ENCODE data around the gene RNF208. TPM values are rescaled to one million over a fixed set of nuclear protein-coding genes. Genes with fewer than 3 reads are reported as not detected.
"Not testable (repeated sequence)": the region's sequence is repeated elsewhere in the genome, so short reads cannot be mapped to it uniquely, and the experiment has no call there.

Gene RNF208
- total and polyA plus RNA-seq, 4 donors = 0.28 to 7.1 (median 2.6) TPM

DNA sequence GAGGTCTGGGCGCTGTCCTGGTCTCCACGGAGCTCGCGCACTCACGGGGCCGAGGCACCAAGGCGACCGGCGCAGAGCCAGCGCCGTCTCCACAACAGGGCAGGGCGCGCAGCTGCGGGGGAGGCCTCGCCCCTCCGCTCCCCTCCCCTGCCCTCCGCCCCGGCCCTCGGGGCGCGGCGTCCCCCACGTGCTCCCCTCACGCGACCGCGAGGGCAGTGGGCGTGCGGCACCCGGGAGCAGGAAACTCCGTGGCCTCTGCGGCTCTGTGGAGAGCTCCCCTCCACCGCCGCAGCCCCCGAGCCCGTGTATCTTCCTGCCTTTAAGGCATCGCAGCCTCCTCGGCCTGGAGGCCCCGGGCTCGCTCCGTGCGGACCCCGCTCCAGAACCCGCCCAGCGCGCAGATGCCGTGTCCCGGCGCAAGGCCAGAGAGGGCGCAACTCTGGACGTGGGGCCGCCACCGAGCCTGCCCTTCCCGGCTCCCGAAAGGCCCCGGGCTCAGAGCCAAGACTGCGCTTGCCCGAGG lies 18.3 kb upstream of the RNF208 start:
- H3K27me3 ChIP-seq (ENCODE audit: control insufficient read depth in 4 of 4, insufficient read depth in 4 of 4, low read length in 3 of 4) = no peaks in the 10 kb centered on the region
- WGBS = under 1% methylated on average over 58 of the region's 58 CpGs
- H3K27ac ChIP-seq (ENCODE audit: low read depth in 1 of 2, low read length in 2 of 2) = peak overlapping the region; percentile 74 to 92
- peaks cover 0 to 11% (median 5%) of the 10 kb centered on the region in 4 donors for H3K36me3 ChIP-seq (ENCODE audit: control insufficient read depth in 4 of 4, insufficient read depth in 3 of 4, low read depth in 1 of 4, low read length in 3 of 4)
- peak overlapping the region; percentile 43 to 57 (median 49) for H3K4me3 ChIP-seq (ENCODE audit: low read depth in 1 of 3, low read length in 3 of 3)
- peak overlapping the region in 1 of 2 donors; percentile 38 for H3K9ac ChIP-seq (ENCODE audit: low read depth in 1 of 2, low read length in 2 of 2)
- DNase-seq (ENCODE audit: low spot score) = peak; percentile 72
- no peaks in the 10 kb centered on the region for H3K9me3 ChIP-seq (ENCODE audit: control insufficient read depth in 4 of 4, low read length in 3 of 4)
- peaks cover 8 to 49% (median 21%) of the 10 kb centered on the region in 4 donors for H3K4me1 ChIP-seq (ENCODE audit: control insufficient read depth in 4 of 4, insufficient read depth in 4 of 4, low read length in 3 of 4)
- TF ChIP-seq RXRA (IDR thresholded peaks at IDR 0.05) (no peak), HNF4G (IDR thresholded peaks at IDR 0.05) (no peak), GABPA (IDR thresholded peaks at IDR 0.05 in 1 of 2, conservative IDR thresholded peaks at IDR 0.05 in 1 of 2) (no peak), FOXA1 (IDR thresholded peaks at IDR 0.05) (no peak), RAD21 (IDR thresholded peaks at IDR 0.05) (no peak), NR2F2 (IDR thresholded peaks at IDR 0.05) (no peak), JUND (IDR thresholded peaks at IDR 0.05) (no peak), HNF4A (conservative IDR thresholded peaks at IDR 0.05) (no peak), EGR1 (IDR thresholded peaks at IDR 0.05; ENCODE audit: low read depth in 2 of 2) (no peak), YY1 (IDR thresholded peaks at IDR 0.05) (no peak), SP1 (IDR thresholded peaks at IDR 0.05) (no peak), TAF1 (conservative IDR thresholded peaks at IDR 0.05) (no peak)
- TF ChIP-seq, protein P1, sequence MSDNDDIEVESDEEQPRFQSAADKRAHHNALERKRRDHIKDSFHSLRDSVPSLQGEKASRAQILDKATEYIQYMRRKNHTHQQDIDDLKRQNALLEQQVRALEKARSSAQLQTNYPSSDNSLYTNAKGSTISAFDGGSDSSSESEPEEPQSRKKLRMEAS (IDR thresholded peaks at IDR 0.05) = no peak
- TF ChIP-seq, protein P2, sequence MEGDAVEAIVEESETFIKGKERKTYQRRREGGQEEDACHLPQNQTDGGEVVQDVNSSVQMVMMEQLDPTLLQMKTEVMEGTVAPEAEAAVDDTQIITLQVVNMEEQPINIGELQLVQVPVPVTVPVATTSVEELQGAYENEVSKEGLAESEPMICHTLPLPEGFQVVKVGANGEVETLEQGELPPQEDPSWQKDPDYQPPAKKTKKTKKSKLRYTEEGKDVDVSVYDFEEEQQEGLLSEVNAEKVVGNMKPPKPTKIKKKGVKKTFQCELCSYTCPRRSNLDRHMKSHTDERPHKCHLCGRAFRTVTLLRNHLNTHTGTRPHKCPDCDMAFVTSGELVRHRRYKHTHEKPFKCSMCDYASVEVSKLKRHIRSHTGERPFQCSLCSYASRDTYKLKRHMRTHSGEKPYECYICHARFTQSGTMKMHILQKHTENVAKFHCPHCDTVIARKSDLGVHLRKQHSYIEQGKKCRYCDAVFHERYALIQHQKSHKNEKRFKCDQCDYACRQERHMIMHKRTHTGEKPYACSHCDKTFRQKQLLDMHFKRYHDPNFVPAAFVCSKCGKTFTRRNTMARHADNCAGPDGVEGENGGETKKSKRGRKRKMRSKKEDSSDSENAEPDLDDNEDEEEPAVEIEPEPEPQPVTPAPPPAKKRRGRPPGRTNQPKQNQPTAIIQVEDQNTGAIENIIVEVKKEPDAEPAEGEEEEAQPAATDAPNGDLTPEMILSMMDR (IDR thresholded peaks at IDR 0.05; ENCODE audit: low read depth, low read length, missing input control) = no peak
- TF ChIP-seq, protein P3, sequence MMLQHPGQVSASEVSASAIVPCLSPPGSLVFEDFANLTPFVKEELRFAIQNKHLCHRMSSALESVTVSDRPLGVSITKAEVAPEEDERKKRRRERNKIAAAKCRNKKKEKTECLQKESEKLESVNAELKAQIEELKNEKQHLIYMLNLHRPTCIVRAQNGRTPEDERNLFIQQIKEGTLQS (IDR thresholded peaks at IDR 0.05) = no peak
- TF ChIP-seq, protein P4, sequence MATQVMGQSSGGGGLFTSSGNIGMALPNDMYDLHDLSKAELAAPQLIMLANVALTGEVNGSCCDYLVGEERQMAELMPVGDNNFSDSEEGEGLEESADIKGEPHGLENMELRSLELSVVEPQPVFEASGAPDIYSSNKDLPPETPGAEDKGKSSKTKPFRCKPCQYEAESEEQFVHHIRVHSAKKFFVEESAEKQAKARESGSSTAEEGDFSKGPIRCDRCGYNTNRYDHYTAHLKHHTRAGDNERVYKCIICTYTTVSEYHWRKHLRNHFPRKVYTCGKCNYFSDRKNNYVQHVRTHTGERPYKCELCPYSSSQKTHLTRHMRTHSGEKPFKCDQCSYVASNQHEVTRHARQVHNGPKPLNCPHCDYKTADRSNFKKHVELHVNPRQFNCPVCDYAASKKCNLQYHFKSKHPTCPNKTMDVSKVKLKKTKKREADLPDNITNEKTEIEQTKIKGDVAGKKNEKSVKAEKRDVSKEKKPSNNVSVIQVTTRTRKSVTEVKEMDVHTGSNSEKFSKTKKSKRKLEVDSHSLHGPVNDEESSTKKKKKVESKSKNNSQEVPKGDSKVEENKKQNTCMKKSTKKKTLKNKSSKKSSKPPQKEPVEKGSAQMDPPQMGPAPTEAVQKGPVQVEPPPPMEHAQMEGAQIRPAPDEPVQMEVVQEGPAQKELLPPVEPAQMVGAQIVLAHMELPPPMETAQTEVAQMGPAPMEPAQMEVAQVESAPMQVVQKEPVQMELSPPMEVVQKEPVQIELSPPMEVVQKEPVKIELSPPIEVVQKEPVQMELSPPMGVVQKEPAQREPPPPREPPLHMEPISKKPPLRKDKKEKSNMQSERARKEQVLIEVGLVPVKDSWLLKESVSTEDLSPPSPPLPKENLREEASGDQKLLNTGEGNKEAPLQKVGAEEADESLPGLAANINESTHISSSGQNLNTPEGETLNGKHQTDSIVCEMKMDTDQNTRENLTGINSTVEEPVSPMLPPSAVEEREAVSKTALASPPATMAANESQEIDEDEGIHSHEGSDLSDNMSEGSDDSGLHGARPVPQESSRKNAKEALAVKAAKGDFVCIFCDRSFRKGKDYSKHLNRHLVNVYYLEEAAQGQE (IDR thresholded peaks at IDR 0.05) = no peak
- TF ChIP-seq, protein P5, sequence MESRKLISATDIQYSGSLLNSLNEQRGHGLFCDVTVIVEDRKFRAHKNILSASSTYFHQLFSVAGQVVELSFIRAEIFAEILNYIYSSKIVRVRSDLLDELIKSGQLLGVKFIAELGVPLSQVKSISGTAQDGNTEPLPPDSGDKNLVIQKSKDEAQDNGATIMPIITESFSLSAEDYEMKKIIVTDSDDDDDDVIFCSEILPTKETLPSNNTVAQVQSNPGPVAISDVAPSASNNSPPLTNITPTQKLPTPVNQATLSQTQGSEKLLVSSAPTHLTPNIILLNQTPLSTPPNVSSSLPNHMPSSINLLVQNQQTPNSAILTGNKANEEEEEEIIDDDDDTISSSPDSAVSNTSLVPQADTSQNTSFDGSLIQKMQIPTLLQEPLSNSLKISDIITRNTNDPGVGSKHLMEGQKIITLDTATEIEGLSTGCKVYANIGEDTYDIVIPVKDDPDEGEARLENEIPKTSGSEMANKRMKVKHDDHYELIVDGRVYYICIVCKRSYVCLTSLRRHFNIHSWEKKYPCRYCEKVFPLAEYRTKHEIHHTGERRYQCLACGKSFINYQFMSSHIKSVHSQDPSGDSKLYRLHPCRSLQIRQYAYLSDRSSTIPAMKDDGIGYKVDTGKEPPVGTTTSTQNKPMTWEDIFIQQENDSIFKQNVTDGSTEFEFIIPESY (IDR thresholded peaks at IDR 0.05) = no peak

DNA sequence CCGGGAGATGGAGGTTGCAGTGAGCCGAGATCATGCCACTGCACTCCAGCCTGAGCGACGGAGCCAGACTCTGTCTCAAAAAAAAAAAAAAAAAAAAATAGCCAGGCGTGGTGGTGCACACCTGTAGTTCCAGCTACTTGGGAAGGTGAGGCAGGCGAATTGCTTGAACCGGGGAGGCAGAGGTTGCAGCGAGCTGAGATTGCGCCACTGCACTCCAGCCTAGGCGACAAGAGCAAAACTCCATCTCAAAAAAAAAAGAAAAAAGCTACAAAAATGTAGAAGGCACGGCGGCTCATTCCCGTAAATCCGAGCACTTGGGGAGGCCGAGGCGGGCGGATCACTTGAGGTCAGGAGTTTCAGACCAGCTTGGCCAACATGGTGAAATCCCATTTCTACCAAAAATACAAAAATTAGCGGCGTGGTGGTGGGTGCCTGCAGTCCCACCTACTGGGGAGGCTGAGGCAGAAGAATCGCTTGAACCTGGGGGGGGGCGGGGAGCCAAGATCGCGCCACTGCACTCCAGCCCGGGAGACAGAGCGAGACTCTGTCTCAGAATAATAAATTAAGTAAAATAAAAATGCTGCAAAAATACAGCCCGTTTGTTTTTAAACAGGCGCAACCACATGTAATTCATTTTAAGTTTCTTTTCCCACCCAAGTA lies 17.6 kb upstream of the RNF208 start:
- Histone ChIP-seq H3K36me3 (ENCODE audit: control insufficient read depth in 4 of 4, insufficient read depth in 3 of 4, low read depth in 1 of 4, low read length in 3 of 4) (peaks cover 0 to 11% (median 5%) of the 10 kb centered on the region in 4 donors), H3K4me1 (ENCODE audit: control insufficient read depth in 4 of 4, insufficient read depth in 4 of 4, low read length in 3 of 4) (peaks cover 8 to 49% (median 21%) of the 10 kb centered on the region in 4 donors), H3K9ac (ENCODE audit: low read depth in 1 of 2, low read length in 2 of 2) (peak overlapping the region in 1 of 2 donors; percentile 38), H3K27ac (ENCODE audit: low read depth in 1 of 2, low read length in 2 of 2) (peak overlapping the region; percentile 74 to 92), H3K4me3 (ENCODE audit: low read depth in 1 of 3, low read length in 3 of 3) (peak overlapping the region; percentile 43 to 57 (median 49))
- not testable (repeated sequence) for H3K27me3 ChIP-seq (ENCODE audit: control insufficient read depth in 4 of 4, insufficient read depth in 4 of 4, low read length in 3 of 4); DNase-seq (ENCODE audit: low spot score); H3K9me3 ChIP-seq (ENCODE audit: control insufficient read depth in 4 of 4, low read length in 3 of 4)
- WGBS = 63% methylated on average over 27 of the region's 27 CpGs
